Brain microvascular endothelial cell (primary cell): Measurements from ENCODE around the gene IRGC.

Experiments used
- DNase-seq: peaks from one replicate; pipeline ENCODE4 v3.0.0-alpha.2; 2020
- H3K27ac ChIP-seq: fragments of 250-450 bp; sonication (Bioruptor Pico); 2 replicates; pipeline ENCODE4 v1.5.1; 2020; ENCODE audit warnings: mild to moderate bottlenecking, moderate library complexity
- H3K27me3 ChIP-seq: fragments of 250-450 bp; sonication (Bioruptor Pico); replicated peaks from 2 replicates; pipeline ENCODE4 v1.5.1; 2020; ENCODE audit warnings: mild to moderate bottlenecking
- H3K36me3 ChIP-seq: fragments of 250-450 bp; sonication (Bioruptor Pico); replicated peaks from 2 replicates; pipeline ENCODE4 v1.5.1; 2020; ENCODE audit warnings: mild to moderate bottlenecking
- H3K4me3 ChIP-seq: 2 replicates; pipeline ENCODE4 v1.5.1; 2011; ENCODE audit warnings: low read depth, mild to moderate bottlenecking, control low read depth, low read length, moderate library complexity
- in situ Hi-C: cut with HindIII; loops from 2 replicates; pipeline ENCODE4 v1.10.0; 2017; ENCODE audit warnings: low sequenced_read_pairs, low pct_ligation_motif_present
- TF ChIP-seq, protein P1 (sequence below): IDR thresholded peaks from 2 replicates; pipeline ENCODE4 v1.5.1; 2011; ENCODE audit warnings: low read depth, mild to moderate bottlenecking, moderate library complexity, low read length, control low read depth, inconsistent platforms; ENCODE audit errors: missing control alignments

The IRGC gene

DNA sequence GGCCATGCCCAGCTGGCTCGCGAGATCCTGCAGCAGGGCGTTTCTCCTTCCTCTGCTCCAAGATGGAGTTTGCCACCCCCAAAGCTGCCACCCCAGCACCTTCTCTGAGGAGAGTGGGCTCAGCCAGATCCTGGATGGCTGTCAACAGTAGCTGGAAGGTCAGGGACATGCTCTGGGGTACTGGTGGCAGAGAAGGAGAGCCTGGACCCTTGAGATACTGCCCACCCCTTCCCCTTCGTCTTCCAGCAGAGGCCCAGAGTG lies 11.6 kb downstream of the IRGC start:
- TF ChIP-seq, protein P1, sequence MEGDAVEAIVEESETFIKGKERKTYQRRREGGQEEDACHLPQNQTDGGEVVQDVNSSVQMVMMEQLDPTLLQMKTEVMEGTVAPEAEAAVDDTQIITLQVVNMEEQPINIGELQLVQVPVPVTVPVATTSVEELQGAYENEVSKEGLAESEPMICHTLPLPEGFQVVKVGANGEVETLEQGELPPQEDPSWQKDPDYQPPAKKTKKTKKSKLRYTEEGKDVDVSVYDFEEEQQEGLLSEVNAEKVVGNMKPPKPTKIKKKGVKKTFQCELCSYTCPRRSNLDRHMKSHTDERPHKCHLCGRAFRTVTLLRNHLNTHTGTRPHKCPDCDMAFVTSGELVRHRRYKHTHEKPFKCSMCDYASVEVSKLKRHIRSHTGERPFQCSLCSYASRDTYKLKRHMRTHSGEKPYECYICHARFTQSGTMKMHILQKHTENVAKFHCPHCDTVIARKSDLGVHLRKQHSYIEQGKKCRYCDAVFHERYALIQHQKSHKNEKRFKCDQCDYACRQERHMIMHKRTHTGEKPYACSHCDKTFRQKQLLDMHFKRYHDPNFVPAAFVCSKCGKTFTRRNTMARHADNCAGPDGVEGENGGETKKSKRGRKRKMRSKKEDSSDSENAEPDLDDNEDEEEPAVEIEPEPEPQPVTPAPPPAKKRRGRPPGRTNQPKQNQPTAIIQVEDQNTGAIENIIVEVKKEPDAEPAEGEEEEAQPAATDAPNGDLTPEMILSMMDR = no peak
- no peak for DNase-seq
- in situ Hi-C loops = no loop called here

DNA sequence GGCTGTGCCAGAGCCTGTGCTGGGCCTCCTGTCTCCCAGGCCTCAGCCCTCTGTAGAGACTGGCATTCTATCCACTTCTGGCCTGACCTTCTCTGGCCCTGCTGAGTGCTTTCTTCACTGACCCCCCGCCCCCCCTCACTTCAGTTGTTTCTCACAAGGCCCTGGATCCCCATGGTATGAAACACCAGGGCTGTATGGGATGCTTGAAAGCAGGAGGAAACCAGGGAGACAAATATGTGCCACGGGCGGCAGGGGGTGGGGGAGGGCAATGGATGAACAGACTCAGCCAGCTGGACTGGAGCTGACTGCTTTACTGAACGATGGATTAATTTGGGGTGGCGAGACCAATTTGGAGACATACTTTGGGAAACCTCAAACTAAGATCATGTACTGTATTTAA lies 14.0 kb downstream of the IRGC start:
- TF ChIP-seq, protein P1 = no peak
- no peak overlapping the region for H3K27ac ChIP-seq
- H3K36me3 ChIP-seq = peaks cover 52% of the 10 kb centered on the region
- DNase-seq = no peak
- in situ Hi-C loops = no loop called here
- H3K4me3 ChIP-seq = no peak overlapping the region
- H3K27me3 ChIP-seq = no peaks in the 10 kb centered on the region

More for the DNA sequence above, 11.6 kb downstream of the IRGC start:
- H3K36me3 ChIP-seq = peaks cover 32% of the 10 kb centered on the region
- H3K27ac ChIP-seq = no peak overlapping the region
- no peak overlapping the region for H3K4me3 ChIP-seq
- H3K27me3 ChIP-seq = no peaks in the 10 kb centered on the region

DNA sequence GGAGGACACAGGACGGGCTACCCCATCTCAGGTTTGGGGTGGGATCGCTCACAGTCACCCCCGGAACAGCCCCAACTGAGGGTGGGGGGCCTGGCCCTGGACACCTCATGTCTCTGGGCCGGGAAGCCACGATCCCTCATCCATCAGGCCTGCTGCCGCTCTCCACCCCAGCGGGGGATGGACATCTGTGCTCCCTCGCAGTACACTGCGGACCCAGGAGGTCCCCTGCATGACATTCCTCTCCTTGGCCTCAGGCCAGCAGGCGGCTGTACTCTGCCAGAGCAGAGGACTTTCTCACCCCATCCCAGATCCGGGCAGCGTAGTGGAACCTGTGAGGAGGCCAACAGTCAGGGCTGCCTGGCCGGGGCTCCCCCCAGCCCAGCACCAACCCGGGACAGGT lies 15.5 kb downstream of the IRGC start:
- H3K36me3 ChIP-seq = peaks cover 53% of the 10 kb centered on the region
- TF ChIP-seq, protein P1 = no peak
- no peak overlapping the region for H3K4me3 ChIP-seq
- no peak for DNase-seq
- no peak overlapping the region for H3K27ac ChIP-seq
- in situ Hi-C loops = no loop called here
- H3K27me3 ChIP-seq = no peaks in the 10 kb centered on the region

DNA sequence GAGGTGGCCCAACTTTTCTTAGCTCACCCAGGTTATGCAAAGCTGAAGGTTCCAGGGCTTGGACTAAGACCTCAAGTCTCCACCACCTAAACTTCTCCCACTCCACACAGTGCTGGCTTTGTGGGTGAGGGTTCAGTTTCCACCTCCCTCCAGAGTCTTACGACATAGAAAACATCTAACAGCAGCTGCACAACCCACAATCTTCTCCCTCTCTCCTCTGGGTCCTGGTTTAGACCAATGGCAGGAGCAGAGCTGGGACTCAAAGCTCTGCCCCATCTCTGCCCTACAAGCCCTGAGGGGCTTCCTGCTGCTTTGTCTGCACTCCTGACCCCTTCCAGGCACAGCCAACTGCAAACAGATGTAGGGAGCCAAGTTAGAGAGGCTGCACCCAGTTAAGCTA lies 16.0 kb downstream of the IRGC start:
- in situ Hi-C loops = no loop called here
- TF ChIP-seq, protein P1 = no peak
- Histone ChIP-seq H3K4me3 (no peak overlapping the region), H3K27ac (no peak overlapping the region), H3K27me3 (no peaks in the 10 kb centered on the region), H3K36me3 (peaks cover 58% of the 10 kb centered on the region)
- no peak for DNase-seq

DNA sequence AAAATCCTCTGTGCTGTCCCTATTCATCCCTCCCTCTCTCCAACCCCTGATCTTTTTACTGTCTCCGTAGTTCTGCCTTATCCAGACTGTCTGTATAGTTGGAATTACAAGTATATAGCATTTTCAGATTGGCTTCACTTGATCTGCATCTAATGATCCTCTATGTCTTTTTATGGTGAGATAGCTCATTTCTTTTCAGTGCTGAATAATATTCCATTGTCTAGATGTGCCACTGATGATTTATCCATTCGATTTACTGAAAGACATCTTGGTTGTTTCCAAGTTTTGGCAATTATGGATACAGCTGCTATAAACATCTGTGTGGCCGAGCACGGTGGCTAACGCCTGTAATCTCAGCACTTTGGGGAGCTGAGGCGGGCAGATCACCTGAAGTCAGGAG lies 19.1 kb downstream of the IRGC start:
- DNase-seq = no peak
- TF ChIP-seq, protein P1 = no peak
- H3K36me3 ChIP-seq = peaks cover 69% of the 10 kb centered on the region
- no peaks in the 10 kb centered on the region for H3K27me3 ChIP-seq
- H3K4me3 ChIP-seq = no peak overlapping the region
- in situ Hi-C loops = no loop called here
- no peak overlapping the region for H3K27ac ChIP-seq

DNA sequence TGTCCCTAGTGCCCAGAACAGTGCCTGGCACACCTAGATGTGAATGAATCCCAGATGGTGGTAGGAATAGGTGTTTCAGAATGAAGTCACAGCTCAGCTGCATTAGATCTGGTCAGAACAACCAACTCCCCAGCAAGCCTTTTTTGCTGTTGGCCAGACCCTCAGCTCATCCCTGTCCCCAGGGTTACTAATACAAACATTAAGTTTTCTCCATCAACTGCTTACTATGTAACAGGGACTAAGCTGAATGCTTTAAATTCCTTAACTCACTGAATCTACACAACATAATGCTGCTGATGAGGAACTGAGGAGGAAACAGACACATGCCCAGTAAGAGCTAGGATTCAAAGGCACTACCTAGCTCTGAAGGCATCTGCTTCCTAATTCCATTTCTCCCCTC lies 20.1 kb downstream of the IRGC start:
- peaks cover 74% of the 10 kb centered on the region for H3K36me3 ChIP-seq
- no peaks in the 10 kb centered on the region for H3K27me3 ChIP-seq
- H3K4me3 ChIP-seq = no peak overlapping the region
- in situ Hi-C loops = no loop called here
- TF ChIP-seq, protein P1 = no peak
- no peak overlapping the region for H3K27ac ChIP-seq
- peak; percentile 38 for DNase-seq
